WTC11 (cell line): Measurements from ENCODE around the gene MMS19. TPM values are rescaled to one million over a fixed set of nuclear protein-coding genes. Genes with fewer than 3 reads are reported as not detected.
"Not testable (repeated sequence)": the region's sequence is repeated elsewhere in the genome, so short reads cannot be mapped to it uniquely, and the experiment has no call there.

Source experiments
- ATAC-seq: fragments of 200-7000 bp; cut with Tn5 transposase; 2 replicates; pipeline ENCODE4 v1.10.0; 2021; ENCODE audit warnings: mild to moderate bottlenecking, moderate library complexity
- CTCF ChIA-PET: fragments of 300-600 bp; sonication (Branson Sonifier 250); formaldehyde crosslinking; loops from one replicate; lab custom pipeline; 2021; ENCODE audit warnings: antibody characterized with exemption; lab: Charles Lee
- POLR2A ChIA-PET: fragments of 350-600 bp; sonication (Branson Sonifier 250); formaldehyde crosslinking; loops from one replicate; lab custom pipeline; 2021; ENCODE audit warnings: antibody characterized with exemption; lab: Charles Lee
- DNase-seq: peaks from one replicate; pipeline ENCODE4 v3.0.0; 2021; ENCODE audit warnings: low spot score
- H3K27ac Mint-ChIP-seq: 2 replicates; pipeline ENCODE4 v1.8.0; 2021; ENCODE audit warnings: mixed read lengths
- H3K27me3 Mint-ChIP-seq: 2 replicates; pipeline ENCODE4 v1.8.0; 2021; ENCODE audit warnings: low read depth, mild to moderate bottlenecking, moderate library complexity, mixed read lengths
- H3K36me3 Mint-ChIP-seq: 2 replicates; pipeline ENCODE4 v1.8.0; 2021; ENCODE audit warnings: mixed read lengths
- H3K4me1 Mint-ChIP-seq: 2 replicates; pipeline ENCODE4 v1.8.0; 2022; ENCODE audit warnings: mixed read lengths
- H3K4me3 Mint-ChIP-seq: 2 replicates; pipeline ENCODE4 v1.8.0; 2021; ENCODE audit warnings: mild to moderate bottlenecking, moderate library complexity, mixed read lengths
- H3K9me3 Mint-ChIP-seq: 2 replicates; pipeline ENCODE4 v1.8.0; 2021; ENCODE audit warnings: mixed read lengths
- AFF4 ChIP-seq: sonication (generic); formaldehyde crosslinking; IDR thresholded peaks from 2 replicates; pipeline ENCODE4 v1.8.1; 2023; ENCODE audit warnings: mild to moderate bottlenecking, missing genetic modification reagents, borderline replicate concordance
- AR ChIP-seq: fragments of 250-450 bp; sonication (Bioruptor Pico); IDR thresholded peaks from 2 replicates; pipeline ENCODE4 v1.9.0; 2021; ENCODE audit warnings: mild to moderate bottlenecking
- ATF2 ChIP-seq: sonication (generic); formaldehyde crosslinking; IDR thresholded peaks from 2 replicates; pipeline ENCODE4 v1.8.1; 2022; ENCODE audit warnings: low read depth, missing genetic modification reagents, borderline replicate concordance
- CBFB ChIP-seq: sonication (generic); formaldehyde crosslinking; IDR thresholded peaks from 2 replicates; pipeline ENCODE4 v1.8.1; 2022; ENCODE audit warnings: mild to moderate bottlenecking, low read depth, missing genetic modification reagents
- CREM ChIP-seq: sonication (generic); formaldehyde crosslinking; IDR thresholded peaks from 2 replicates; pipeline ENCODE4 v1.8.1; 2022; ENCODE audit warnings: mild to moderate bottlenecking, missing genetic modification reagents, moderate library complexity
- E2F5 ChIP-seq: sonication (generic); formaldehyde crosslinking; IDR thresholded peaks from 2 replicates; pipeline ENCODE4 v1.8.1; 2022; ENCODE audit warnings: mild to moderate bottlenecking, moderate library complexity, missing genetic modification reagents
- FOXJ3 ChIP-seq: sonication (generic); formaldehyde crosslinking; IDR thresholded peaks from 2 replicates; pipeline ENCODE4 v1.9.0; 2021; ENCODE audit warnings: missing genetic modification reagents, mild to moderate bottlenecking, borderline replicate concordance
- FOXP1 ChIP-seq: sonication (generic); formaldehyde crosslinking; IDR thresholded peaks from 2 replicates; pipeline ENCODE4 v1.8.0; 2022; ENCODE audit warnings: missing genetic modification reagents, mild to moderate bottlenecking, moderate library complexity, borderline replicate concordance
- HMGA2 ChIP-seq: fragments of 250-450 bp; sonication (Bioruptor Pico); IDR thresholded peaks from 2 replicates; pipeline ENCODE4 v1.4.0; 2021; ENCODE audit warnings: mild to moderate bottlenecking, moderate library complexity
- IRF2 ChIP-seq: sonication (generic); formaldehyde crosslinking; IDR thresholded peaks from 2 replicates; pipeline ENCODE4 v1.8.0; 2022; ENCODE audit warnings: low read depth, missing genetic modification reagents, borderline replicate concordance
- KAT7 ChIP-seq: sonication (generic); formaldehyde crosslinking; IDR thresholded peaks from 2 replicates; pipeline ENCODE4 v1.8.1; 2023; ENCODE audit warnings: missing genetic modification reagents, mild to moderate bottlenecking, borderline replicate concordance
- NFYB ChIP-seq: sonication (generic); formaldehyde crosslinking; conservative IDR thresholded peaks from 2 replicates; pipeline ENCODE4 v1.8.0; 2022; ENCODE audit warnings: low read depth, missing genetic modification reagents
- NR3C1 ChIP-seq: sonication (generic); formaldehyde crosslinking; conservative IDR thresholded peaks from 2 replicates; pipeline ENCODE4 v1.8.1; 2023; ENCODE audit warnings: low read depth, mild to moderate bottlenecking, missing genetic modification reagents
- SP1 ChIP-seq: sonication (generic); formaldehyde crosslinking; conservative IDR thresholded peaks from 2 replicates; pipeline ENCODE4 v1.8.1; 2022; ENCODE audit warnings: missing genetic modification reagents
- TEAD4 ChIP-seq: sonication (generic); formaldehyde crosslinking; IDR thresholded peaks from 2 replicates; pipeline ENCODE4 v1.8.0; 2022; ENCODE audit warnings: mild to moderate bottlenecking, missing genetic modification reagents
- ZNF263 ChIP-seq: sonication (generic); formaldehyde crosslinking; IDR thresholded peaks from 2 replicates; pipeline ENCODE4 v1.8.1; 2022; ENCODE audit warnings: low read depth, mild to moderate bottlenecking, moderate library complexity, missing genetic modification reagents
- ZNF317 ChIP-seq: sonication (generic); formaldehyde crosslinking; IDR thresholded peaks from 2 replicates; pipeline ENCODE4 v1.8.1; 2023; ENCODE audit warnings: low read depth, mild to moderate bottlenecking, moderate library complexity, missing genetic modification reagents, borderline replicate concordance
- ZNF532 ChIP-seq: fragments of 250-450 bp; sonication (Bioruptor Pico); IDR thresholded peaks from 2 replicates; pipeline ENCODE4 v1.9.0; 2021; ENCODE audit warnings: mild to moderate bottlenecking, borderline replicate concordance
- ZSCAN18 ChIP-seq: fragments of 250-450 bp; sonication (Bioruptor Pico); IDR thresholded peaks from 2 replicates; pipeline ENCODE4 v2.1.2; 2022; ENCODE audit warnings: mild to moderate bottlenecking, moderate library complexity
- total RNA-seq: library from RNA; stranded (reverse); gene quantifications from 3 replicates; pipeline ENCODE4 v1.2.3, GENCODE V29; 2021

MMS19 gene
- total RNA-seq, 1 experiment from 2014 or later, result 135 TPM

GRCh38 chr10:97474918-97475317 is 23.3 kb downstream of the MMS19 start (continued):
- TF ChIP-seq AFF4 (CRISPR knock-in tag) (no peak), SP1 (CRISPR knock-in tag) (no peak), NFYB (CRISPR knock-in tag) (no peak), TEAD4 (CRISPR knock-in tag) (no peak), E2F5 (CRISPR knock-in tag) (no peak), ZSCAN18 (no peak), KAT7 (CRISPR knock-in tag) (no peak), ZNF317 (CRISPR knock-in tag) (no peak), NR3C1 (CRISPR knock-in tag) (no peak), HMGA2 (no peak), CBFB (CRISPR knock-in tag) (no peak), FOXP1 (CRISPR knock-in tag) (no peak)

- H3K4me1 Mint-ChIP-seq, POLR2A ChIA-PET, H3K27ac Mint-ChIP-seq, DNase-seq, ATAC-seq, H3K27me3 Mint-ChIP-seq, CTCF ChIA-PET, H3K4me3 Mint-ChIP-seq, H3K9me3 Mint-ChIP-seq: not testable (repeated sequence)
- H3K36me3 Mint-ChIP-seq, result peaks cover 65% of the 10 kb centered on the region
Measured at GRCh38 chr10:97468781-97469180, 29.4 kb downstream of the MMS19 start.

- no peaks in the 10 kb centered on the region for H3K27me3 Mint-ChIP-seq
- H3K9me3 Mint-ChIP-seq, result no peaks in the 10 kb centered on the region
- no peak overlapping the region for H3K4me3 Mint-ChIP-seq
- ChIA-PET CTCF (no interaction called here), POLR2A (interaction anchor here (0.7 kb wide), 1 partner anchor 297 kb away, joined by 3 read pairs; no protein-coding TSS in a partner anchor)
- H3K36me3 Mint-ChIP-seq, result peaks cover 63% of the 10 kb centered on the region
- no peak for ATAC-seq
- H3K4me1 Mint-ChIP-seq, result no peaks in the 10 kb centered on the region
- DNase-seq, result no peak
- no peak overlapping the region for H3K27ac Mint-ChIP-seq
- TF ChIP-seq NR3C1 (CRISPR knock-in tag) (no peak), ZNF263 (CRISPR knock-in tag) (no peak), CREM (CRISPR knock-in tag) (no peak), ZNF532 (CRISPR knock-in tag) (no peak), AR (CRISPR knock-in tag) (no peak), ATF2 (CRISPR knock-in tag) (no peak), FOXJ3 (no peak), IRF2 (no peak)
Measured at GRCh38 chr10:97468162-97468561, 30.1 kb downstream of the MMS19 start.
